IPS-20b (cell line): Measurements from ENCODE around the gene SYNJ2.

Source experiments
- H3K27ac ChIP-seq: one replicate; pipeline ENCODE4 v1.5.1; 2013; ENCODE audit warnings: low read length
- H3K27me3 ChIP-seq: 2 replicates; pipeline ENCODE4 v1.6.1; 2013; ENCODE audit warnings: mild to moderate bottlenecking, low read length, inconsistent platforms; ENCODE audit not compliant: insufficient read depth
- H3K36me3 ChIP-seq: 2 replicates; pipeline ENCODE4 v1.6.1; 2013; ENCODE audit warnings: low read depth, mild to moderate bottlenecking, inconsistent platforms, low read length, moderate library complexity; ENCODE audit not compliant: insufficient read depth
- H3K4me1 ChIP-seq: 2 replicates; pipeline ENCODE4 v1.6.1; 2013; ENCODE audit warnings: mild to moderate bottlenecking, control low read depth, inconsistent platforms, low read length, moderate library complexity; ENCODE audit not compliant: insufficient read depth
- H3K4me3 ChIP-seq: 2 replicates; pipeline ENCODE4 v1.5.1; 2013; ENCODE audit warnings: mild to moderate bottlenecking, low read length, inconsistent platforms
- H3K9ac ChIP-seq: 2 replicates; pipeline ENCODE4 v1.6.1; 2013; ENCODE audit warnings: low read depth, mild to moderate bottlenecking, inconsistent platforms, low read length, moderate library complexity
- H3K9me3 ChIP-seq: 2 replicates; pipeline ENCODE4 v1.6.1; 2013; ENCODE audit warnings: mild to moderate bottlenecking, low read depth, low read length, inconsistent platforms; ENCODE audit not compliant: insufficient read depth

SYNJ2 gene

GRCh38 chr6:158068156-158068892, 86.7 kb downstream of the SYNJ2 start:
- Histone ChIP-seq H3K9me3 (no peaks in the 10 kb centered on the region), H3K4me3 (no peak overlapping the region), H3K4me1 (no peaks in the 10 kb centered on the region), H3K36me3 (0 out of 2 replicates have a peak, but pooled peaks cover 4% of the 10 kb centered on the region), H3K27me3 (no peaks in the 10 kb centered on the region), H3K9ac (no peak overlapping the region), H3K27ac (no peak overlapping the region)

GRCh38 chr6:158068893-158069799, 87.5 kb downstream of the SYNJ2 start:
- Histone ChIP-seq H3K9me3 (no peaks in the 10 kb centered on the region), H3K4me3 (no peak overlapping the region), H3K9ac (no peak overlapping the region), H3K36me3 (0 out of 2 replicates have a peak, but pooled peaks cover 4% of the 10 kb centered on the region), H3K27me3 (no peaks in the 10 kb centered on the region), H3K4me1 (no peaks in the 10 kb centered on the region), H3K27ac (no peak overlapping the region)

GRCh38 chr6:158069800-158070195, 88.1 kb downstream of the SYNJ2 start:
- Histone ChIP-seq H3K4me1 (no peaks in the 10 kb centered on the region), H3K36me3 (0 out of 2 replicates have a peak, but pooled peaks cover 4% of the 10 kb centered on the region), H3K9ac (no peak overlapping the region), H3K4me3 (no peak overlapping the region), H3K9me3 (no peaks in the 10 kb centered on the region), H3K27me3 (no peaks in the 10 kb centered on the region), H3K27ac (no peak overlapping the region)

- Histone ChIP-seq H3K27me3 (no peaks in the 10 kb centered on the region), H3K9me3 (no peaks in the 10 kb centered on the region), H3K4me1 (no peaks in the 10 kb centered on the region), H3K9ac (no peak overlapping the region), H3K4me3 (no peak overlapping the region), H3K27ac (no peak overlapping the region), H3K36me3 (0 out of 2 replicates have a peak, but pooled peaks cover 4% of the 10 kb centered on the region)
Observed at GRCh38 chr6:158070513-158070912, 88.8 kb downstream of the SYNJ2 start.

- Histone ChIP-seq H3K27ac (no peak overlapping the region), H3K36me3 (peaks cover 8% of the 10 kb centered on the region; the same call in 1 of the 2 replicates), H3K9ac (no peak overlapping the region), H3K9me3 (no peaks in the 10 kb centered on the region), H3K27me3 (no peaks in the 10 kb centered on the region), H3K4me1 (no peaks in the 10 kb centered on the region), H3K4me3 (no peak overlapping the region)
Observed at GRCh38 chr6:158071121-158072082, 89.7 kb downstream of the SYNJ2 start.

- no peaks in the 10 kb centered on the region for H3K9me3 ChIP-seq
- no peak overlapping the region for H3K4me3 ChIP-seq
- no peak overlapping the region for H3K27ac ChIP-seq
- H3K4me1 ChIP-seq = no peaks in the 10 kb centered on the region
- H3K36me3 ChIP-seq = peaks cover 11% of the 10 kb centered on the region
- no peak overlapping the region for H3K9ac ChIP-seq
- H3K27me3 ChIP-seq = no peaks in the 10 kb centered on the region
Observed at GRCh38 chr6:158072083-158072721, 90.5 kb downstream of the SYNJ2 start.

GRCh38 chr6:158073776-158074175, 92.1 kb downstream of the SYNJ2 start:
- H3K4me1 ChIP-seq = no peaks in the 10 kb centered on the region
- no peak overlapping the region for H3K4me3 ChIP-seq
- no peak overlapping the region; the same call in 1 of the 2 replicates for H3K9ac ChIP-seq
- H3K36me3 ChIP-seq = peaks cover 19% of the 10 kb centered on the region
- H3K27ac ChIP-seq = no peak overlapping the region
- no peaks in the 10 kb centered on the region for H3K27me3 ChIP-seq
- no peaks in the 10 kb centered on the region for H3K9me3 ChIP-seq

GRCh38 chr6:158076548-158076947, 94.9 kb downstream of the SYNJ2 start:
- Histone ChIP-seq H3K9ac (no peak overlapping the region), H3K27ac (no peak overlapping the region), H3K36me3 (peaks cover 23% of the 10 kb centered on the region), H3K4me1 (no peaks in the 10 kb centered on the region), H3K27me3 (no peaks in the 10 kb centered on the region), H3K9me3 (no peaks in the 10 kb centered on the region), H3K4me3 (no peak overlapping the region)

GRCh38 chr6:158077676-158078075, 96.0 kb downstream of the SYNJ2 start:
- Histone ChIP-seq H3K4me1 (no peaks in the 10 kb centered on the region), H3K27ac (no peak overlapping the region), H3K36me3 (peaks cover 25% of the 10 kb centered on the region), H3K9ac (no peak overlapping the region), H3K4me3 (no peak overlapping the region), H3K27me3 (no peaks in the 10 kb centered on the region), H3K9me3 (no peaks in the 10 kb centered on the region)

- H3K4me1 ChIP-seq = no peaks in the 10 kb centered on the region
- no peaks in the 10 kb centered on the region for H3K27me3 ChIP-seq
- H3K9me3 ChIP-seq = no peaks in the 10 kb centered on the region
- H3K27ac ChIP-seq = no peak overlapping the region
- no peak overlapping the region for H3K9ac ChIP-seq
- H3K36me3 ChIP-seq = peaks cover 25% of the 10 kb centered on the region
- no peak overlapping the region for H3K4me3 ChIP-seq
Observed at GRCh38 chr6:158078320-158078719, 96.7 kb downstream of the SYNJ2 start.
